ENCODE data around the gene ZNF10. TPM values are rescaled to one million over a fixed set of nuclear protein-coding genes. Genes with fewer than 3 reads are reported as not detected.

The ZNF10 gene
- total RNA-seq, 4 donors from 2014 or later, result 3.0 to 8.3 (median 4.3) TPM

DNA sequence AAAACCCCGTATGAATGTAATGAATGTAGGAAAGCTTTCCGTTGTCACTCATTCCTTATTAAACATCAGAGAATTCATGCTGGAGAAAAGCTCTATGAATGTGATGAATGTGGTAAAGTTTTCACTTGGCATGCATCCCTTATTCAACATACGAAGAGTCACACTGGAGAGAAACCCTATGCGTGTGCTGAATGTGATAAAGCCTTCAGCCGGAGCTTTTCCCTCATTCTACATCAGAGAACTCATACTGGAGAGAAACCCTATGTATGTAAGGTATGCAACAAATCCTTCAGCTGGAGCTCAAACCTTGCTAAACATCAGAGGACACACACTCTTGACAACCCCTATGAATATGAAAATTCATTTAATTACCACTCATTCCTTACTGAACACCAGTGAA, 24.2 kb upstream of the ZNF10 start:
- H3K9me3 ChIP-seq, result peaks cover 42 to 99% (median 62%) of the 10 kb centered on the region in 3 donors
- no peaks in the 10 kb centered on the region for H3K4me1 ChIP-seq
- H3K27ac ChIP-seq, result no peak overlapping the region
- DNase-seq (no peak), ATAC-seq (no peak)
- intact Hi-C loops (cut with DNase I; ENCODE audit: low total_unique reads), result no loop called here
- TF ChIP-seq POLR2A (IDR thresholded peaks at IDR 0.05) (no peak), CTCF (IDR thresholded peaks at IDR 0.05 in 4 of 5, conservative IDR thresholded peaks at IDR 0.05 in 1 of 5) (no peak)
- in situ Hi-C loops (cut with MboI; ENCODE audit: low sequenced_read_pairs in 4 of 4), result no loop called here
- H3K4me3 ChIP-seq, result peak overlapping the region in 1 of 4 donors; percentile 34
- H3K36me3 ChIP-seq, result peaks cover 12 to 98% of the 10 kb centered on the region in 2 donors
- H3K27me3 ChIP-seq, result no peaks in the 10 kb centered on the region

GRCh38 chr12:133107121-133107520, 23.3 kb upstream of the ZNF10 start:
- TF ChIP-seq POLR2A (IDR thresholded peaks at IDR 0.05) (no peak), CTCF (IDR thresholded peaks at IDR 0.05 in 4 of 5, conservative IDR thresholded peaks at IDR 0.05 in 1 of 5) (no peak)
- Histone ChIP-seq H3K9me3 (peaks cover 37 to 98% (median 65%) of the 10 kb centered on the region in 3 donors), H3K4me1 (no peaks in the 10 kb centered on the region), H3K27me3 (no peaks in the 10 kb centered on the region), H3K27ac (no peak overlapping the region), H3K4me3 (peak overlapping the region in 1 of 4 donors; percentile 34), H3K36me3 (peaks cover 12 to 91% of the 10 kb centered on the region in 2 donors)
- intact Hi-C loops (cut with DNase I; ENCODE audit: low total_unique reads) (no loop called here), in situ Hi-C loops (cut with MboI; ENCODE audit: low sequenced_read_pairs in 4 of 4) (no loop called here)
- no peak for DNase-seq
- no peak for ATAC-seq

- intact Hi-C loops (cut with DNase I; ENCODE audit: low total_unique reads), result no loop called here
- H3K4me3 ChIP-seq, result peak overlapping the region in 1 of 4 donors; percentile 34
- H3K27ac ChIP-seq, result no peak overlapping the region
- ATAC-seq, result no peak
- peaks cover 37 to 97% (median 63%) of the 10 kb centered on the region in 3 donors for H3K9me3 ChIP-seq
- TF ChIP-seq POLR2A (IDR thresholded peaks at IDR 0.05) (no peak), CTCF (IDR thresholded peaks at IDR 0.05 in 4 of 5, conservative IDR thresholded peaks at IDR 0.05 in 1 of 5) (no peak)
- peaks cover 12 to 81% of the 10 kb centered on the region in 2 donors for H3K36me3 ChIP-seq
- H3K4me1 ChIP-seq, result no peaks in the 10 kb centered on the region
- DNase-seq, result no peak
- in situ Hi-C loops (cut with MboI; ENCODE audit: low sequenced_read_pairs in 4 of 4), result no loop called here
- no peaks in the 10 kb centered on the region for H3K27me3 ChIP-seq
Measured at GRCh38 chr12:133108150-133108549, 22.3 kb upstream of the ZNF10 start.

DNA sequence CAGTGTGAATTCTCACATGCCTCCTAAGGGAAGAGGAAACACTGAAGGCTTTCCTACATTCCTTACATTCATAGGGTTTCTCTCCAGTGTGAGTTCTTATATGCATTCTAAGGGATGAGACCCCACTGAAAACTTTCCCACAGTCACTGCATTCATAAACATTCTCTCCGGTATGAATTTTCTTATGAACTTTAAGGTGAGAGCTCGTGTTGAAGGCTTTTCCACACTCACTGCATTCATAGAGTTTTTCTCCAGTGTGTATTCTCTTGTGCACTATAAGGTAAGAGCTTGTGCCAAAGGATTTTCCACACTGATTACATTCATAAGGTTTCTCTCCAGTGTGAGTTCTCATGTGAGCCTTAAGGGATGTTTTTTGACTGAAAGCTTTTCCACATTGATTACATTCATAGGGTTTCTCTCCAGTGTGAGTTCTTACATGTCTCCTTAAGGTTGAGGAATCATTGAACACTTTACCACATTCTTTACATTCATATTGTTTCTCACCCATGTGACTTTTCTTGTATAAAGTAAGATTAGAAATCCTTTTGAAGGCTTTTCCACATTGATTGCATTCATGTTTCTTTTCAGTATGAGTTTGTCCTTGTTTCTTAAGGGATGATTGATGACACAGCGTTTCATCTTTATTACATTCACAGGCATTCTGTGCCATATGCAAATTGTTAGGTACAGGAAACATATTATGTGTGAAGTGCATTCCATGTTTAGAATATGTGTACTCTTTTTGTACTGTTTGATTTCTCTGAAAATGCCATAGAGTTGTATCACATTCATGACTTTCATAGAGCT, 9.8 kb upstream of the ZNF10 start:
- DNase-seq, result no peak
- no peak overlapping the region for H3K27ac ChIP-seq
- intact Hi-C loops (cut with DNase I; ENCODE audit: low total_unique reads), result no loop called here
- in situ Hi-C loops (cut with MboI; ENCODE audit: low sequenced_read_pairs in 4 of 4), result no loop called here
- peak overlapping the region in 1 of 4 donors; percentile 35 for H3K4me3 ChIP-seq
- TF ChIP-seq CTCF (IDR thresholded peaks at IDR 0.05 in 4 of 5, conservative IDR thresholded peaks at IDR 0.05 in 1 of 5) (no peak), POLR2A (IDR thresholded peaks at IDR 0.05) (no peak)
- no peaks in the 10 kb centered on the region for H3K4me1 ChIP-seq
- peaks cover 20 to 95% of the 10 kb centered on the region in 2 donors for H3K36me3 ChIP-seq
- H3K27me3 ChIP-seq, result peaks cover 0 to 3% (median 0%) of the 10 kb centered on the region in 3 donors
- no peak for ATAC-seq
- peaks cover 51 to 100% (median 69%) of the 10 kb centered on the region in 3 donors for H3K9me3 ChIP-seq

All from gastrocnemius medialis (tissue), 4 donors.